ENCODE measurements around the gene MRPS7. TPM values are rescaled to one million over a fixed set of nuclear protein-coding genes. Genes with fewer than 3 reads are reported as not detected.

The MRPS7 gene
- total and polyA plus RNA-seq, 10 of the 15 experiments (the other 5 are each of a cell fraction or from before 2014, with no cell fraction given) = 88.4 to 217 (median 109) TPM

- TF ChIP-seq USF1 (IDR thresholded peaks at IDR 0.05; ENCODE audit: borderline replicate concordance, extremely low read length, insufficient read depth, low read depth, low read length) (no peak), CREB1 (IDR thresholded peaks at IDR 0.05; ENCODE audit: low read depth) (peak; percentile 80; the same call in 1 of the 2 replicates), RBBP5 (conservative IDR thresholded peaks at IDR 0.05) (0 out of 2 replicates have a peak, but pooled peaks have one; percentile 50), ATF2 (IDR thresholded peaks at IDR 0.05; ENCODE audit: low read length) (peak; percentile 96), PML (IDR thresholded peaks at IDR 0.05; ENCODE audit: low read length) (peak; percentile 89; the same call in 1 of the 2 replicates), PRDM15 (CRISPR knock-in tag; IDR thresholded peaks at IDR 0.05) (no peak), IRF5 (IDR thresholded peaks at IDR 0.05; ENCODE audit: borderline replicate concordance) (no peak), HCFC1 (IDR thresholded peaks at IDR 0.05; ENCODE audit: low read length) (no peak), MTA2 (IDR thresholded peaks at IDR 0.05; ENCODE audit: low read depth) (peak; percentile 90), JUND (IDR thresholded peaks at IDR 0.05; ENCODE audit: low read depth, low read length) (no peak; the same call in 1 of the 2 replicates), MTA3 (IDR thresholded peaks at IDR 0.05; ENCODE audit: borderline replicate concordance, low read length) (peak; percentile 66), TCF3 (IDR thresholded peaks at IDR 0.05; ENCODE audit: borderline replicate concordance, insufficient read depth, low read depth, low read length) (peak; percentile 82; the same call in 1 of the 2 replicates), MLLT1 (IDR thresholded peaks at IDR 0.05) (no peak; the same call in 1 of the 2 replicates), MXI1 (IDR thresholded peaks at IDR 0.05; ENCODE audit: low read depth, low read length) (peak; percentile 72; the same call in 1 of the 2 replicates), E4F1 (IDR thresholded peaks at IDR 0.05; ENCODE audit: borderline replicate concordance, partially characterized antibody) (no peak), EED (IDR thresholded peaks at IDR 0.05; ENCODE audit: low read depth) (peak; percentile 66)
These were observed 33.8 kb downstream of the MRPS7 start (continued) for GRCh38 chr17:75295201-75296158.
